ENCODE results near the gene PTPN2. TPM values are rescaled to one million over a fixed set of nuclear protein-coding genes. Genes with fewer than 3 reads are reported as not detected.

Gene PTPN2
- total and polyA plus RNA-seq, 9 of the 15 experiments (the other 6 are each of a cell fraction or from before 2014, with no cell fraction given) = 36.6 to 66.4 (median 43.8) TPM

DNA sequence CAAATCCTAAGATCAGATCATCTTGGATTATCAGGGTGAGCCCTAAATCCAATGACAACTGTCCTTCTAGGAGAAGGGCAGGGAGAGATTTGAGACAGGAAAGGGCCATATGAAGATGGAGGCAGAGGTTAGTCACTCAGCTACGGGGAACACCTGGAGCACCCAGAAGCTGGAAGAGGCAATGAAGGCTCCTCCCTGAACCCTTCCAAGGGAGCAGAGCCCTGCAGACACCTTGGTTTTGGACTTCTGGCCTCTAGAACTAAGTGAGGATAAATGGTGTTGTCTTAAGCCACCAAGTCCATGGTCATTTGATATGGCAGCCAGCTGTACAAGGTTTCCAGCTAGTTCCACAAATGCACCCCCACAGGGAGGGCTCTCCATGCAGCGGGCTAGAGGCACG is 6.9 kb upstream of the PTPN2 start (continued):
- TF ChIP-seq, protein P1, sequence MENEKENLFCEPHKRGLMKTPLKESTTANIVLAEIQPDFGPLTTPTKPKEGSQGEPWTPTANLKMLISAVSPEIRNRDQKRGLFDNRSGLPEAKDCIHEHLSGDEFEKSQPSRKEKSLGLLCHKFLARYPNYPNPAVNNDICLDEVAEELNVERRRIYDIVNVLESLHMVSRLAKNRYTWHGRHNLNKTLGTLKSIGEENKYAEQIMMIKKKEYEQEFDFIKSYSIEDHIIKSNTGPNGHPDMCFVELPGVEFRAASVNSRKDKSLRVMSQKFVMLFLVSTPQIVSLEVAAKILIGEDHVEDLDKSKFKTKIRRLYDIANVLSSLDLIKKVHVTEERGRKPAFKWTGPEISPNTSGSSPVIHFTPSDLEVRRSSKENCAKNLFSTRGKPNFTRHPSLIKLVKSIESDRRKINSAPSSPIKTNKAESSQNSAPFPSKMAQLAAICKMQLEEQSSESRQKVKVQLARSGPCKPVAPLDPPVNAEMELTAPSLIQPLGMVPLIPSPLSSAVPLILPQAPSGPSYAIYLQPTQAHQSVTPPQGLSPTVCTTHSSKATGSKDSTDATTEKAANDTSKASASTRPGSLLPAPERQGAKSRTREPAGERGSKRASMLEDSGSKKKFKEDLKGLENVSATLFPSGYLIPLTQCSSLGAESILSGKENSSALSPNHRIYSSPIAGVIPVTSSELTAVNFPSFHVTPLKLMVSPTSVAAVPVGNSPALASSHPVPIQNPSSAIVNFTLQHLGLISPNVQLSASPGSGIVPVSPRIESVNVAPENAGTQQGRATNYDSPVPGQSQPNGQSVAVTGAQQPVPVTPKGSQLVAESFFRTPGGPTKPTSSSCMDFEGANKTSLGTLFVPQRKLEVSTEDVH (IDR thresholded peaks at IDR 0.05; ENCODE audit: low read depth, partially characterized antibody) = no peak
- TF ChIP-seq ELF1 (tag; IDR thresholded peaks at IDR 0.05) = no peak
- TF ChIP-seq DACH1 (IDR thresholded peaks at IDR 0.05; ENCODE audit: partially characterized antibody) = no peak
- no peak for TF ChIP-seq GATAD2B (IDR thresholded peaks at IDR 0.05; ENCODE audit: borderline replicate concordance)
- TF ChIP-seq, protein P2, sequence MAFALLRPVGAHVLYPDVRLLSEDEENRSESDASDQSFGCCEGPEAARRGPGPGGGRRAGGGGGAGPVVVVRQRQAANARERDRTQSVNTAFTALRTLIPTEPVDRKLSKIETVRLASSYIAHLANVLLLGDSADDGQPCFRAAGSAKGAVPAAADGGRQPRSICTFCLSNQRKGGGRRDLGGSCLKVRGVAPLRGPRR (CRISPR knock-in tag; IDR thresholded peaks at IDR 0.05) = no peak
- no peak for TF ChIP-seq JUNB (CRISPR knock-in tag; conservative IDR thresholded peaks at IDR 0.05)
- TF ChIP-seq ARID1B (IDR thresholded peaks at IDR 0.05) = no peak
- no peak for TF ChIP-seq MYC (IDR thresholded peaks at IDR 0.05; ENCODE audit: low read depth, low read length)
- no peak for TF ChIP-seq MYC (CRISPR knock-in tag; IDR thresholded peaks at IDR 0.05; ENCODE audit: borderline replicate concordance, low read depth)
- TF ChIP-seq BHLHE40 (IDR thresholded peaks at IDR 0.05; ENCODE audit: low read length) = no peak

All from K562 (cell line).